ENCODE results near the gene SIN3A.
"Not testable (repeated sequence)": the region's sequence is repeated elsewhere in the genome, so short reads cannot be mapped to it uniquely, and the experiment has no call there.

The SIN3A gene

DNA sequence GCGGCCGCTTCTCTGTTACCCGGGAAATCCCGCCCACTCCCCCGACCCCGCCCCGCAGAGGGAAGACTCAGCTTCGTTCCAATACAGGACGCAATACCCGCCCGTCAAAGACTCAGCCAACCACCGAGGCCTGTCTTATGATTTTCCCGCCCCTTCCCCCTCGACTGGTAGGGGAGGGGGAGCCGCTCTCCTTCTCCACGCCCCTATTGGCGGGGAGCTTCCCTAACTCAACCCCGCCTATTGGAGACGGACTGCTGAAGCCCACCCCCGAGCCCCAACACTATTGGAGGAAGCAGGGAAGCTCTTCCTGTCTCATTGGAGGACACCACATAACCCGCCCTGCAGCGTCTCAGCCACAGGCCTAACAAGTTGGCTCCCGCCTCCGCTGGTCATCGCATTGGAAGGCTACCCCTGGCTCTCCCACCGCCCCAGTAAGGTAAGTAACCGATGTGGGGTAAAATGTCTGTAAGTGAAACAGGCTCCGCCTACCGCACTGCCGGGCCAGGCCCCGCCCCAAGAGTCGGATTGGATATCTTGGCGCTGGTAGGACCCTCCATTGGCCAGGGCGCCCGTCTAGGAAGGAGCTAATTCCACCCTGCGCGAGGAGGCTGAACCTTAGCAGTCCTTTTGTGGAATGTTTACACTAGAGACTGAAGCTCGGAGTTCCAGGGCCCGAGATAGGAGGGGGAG is at the start of gene SIN3A:
Gene SIN3A (minus strand): TSS at position 17 of the 690 bp plus-strand sequence. CDS start 21,315 bp downstream, outside the sequence.
- DNase-seq (ENCODE audit: low read depth) = peak; percentile 100
- TF ChIP-seq, protein P1, sequence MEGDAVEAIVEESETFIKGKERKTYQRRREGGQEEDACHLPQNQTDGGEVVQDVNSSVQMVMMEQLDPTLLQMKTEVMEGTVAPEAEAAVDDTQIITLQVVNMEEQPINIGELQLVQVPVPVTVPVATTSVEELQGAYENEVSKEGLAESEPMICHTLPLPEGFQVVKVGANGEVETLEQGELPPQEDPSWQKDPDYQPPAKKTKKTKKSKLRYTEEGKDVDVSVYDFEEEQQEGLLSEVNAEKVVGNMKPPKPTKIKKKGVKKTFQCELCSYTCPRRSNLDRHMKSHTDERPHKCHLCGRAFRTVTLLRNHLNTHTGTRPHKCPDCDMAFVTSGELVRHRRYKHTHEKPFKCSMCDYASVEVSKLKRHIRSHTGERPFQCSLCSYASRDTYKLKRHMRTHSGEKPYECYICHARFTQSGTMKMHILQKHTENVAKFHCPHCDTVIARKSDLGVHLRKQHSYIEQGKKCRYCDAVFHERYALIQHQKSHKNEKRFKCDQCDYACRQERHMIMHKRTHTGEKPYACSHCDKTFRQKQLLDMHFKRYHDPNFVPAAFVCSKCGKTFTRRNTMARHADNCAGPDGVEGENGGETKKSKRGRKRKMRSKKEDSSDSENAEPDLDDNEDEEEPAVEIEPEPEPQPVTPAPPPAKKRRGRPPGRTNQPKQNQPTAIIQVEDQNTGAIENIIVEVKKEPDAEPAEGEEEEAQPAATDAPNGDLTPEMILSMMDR (conservative IDR thresholded peaks at IDR 0.05; ENCODE audit: low read length) = no peak
- H3K4me3 ChIP-seq (ENCODE audit: low read length) = peak within 1 kb of the TSS; percentile 95

DNA sequence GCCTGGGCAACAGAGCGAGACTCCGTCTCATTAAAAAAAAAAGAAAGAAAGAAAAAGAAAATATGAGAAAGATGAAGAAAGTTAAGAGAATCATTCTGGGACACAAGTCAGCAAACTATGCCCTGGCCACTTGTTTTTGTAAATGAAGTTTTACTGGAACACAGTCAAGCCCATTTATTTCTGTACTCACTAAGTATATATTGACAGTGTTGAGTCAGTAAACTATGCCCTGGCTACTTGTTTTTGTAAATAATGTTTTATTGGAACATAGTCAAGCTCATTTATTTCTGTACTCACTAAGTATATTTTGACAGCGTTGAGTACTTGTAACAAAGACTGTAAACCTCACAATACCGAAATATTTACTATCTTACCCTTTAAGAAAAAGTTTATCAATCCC is 42.2 kb upstream of the SIN3A start:
- no peak for DNase-seq (ENCODE audit: low read depth)
- TF ChIP-seq, protein P1 (conservative IDR thresholded peaks at IDR 0.05; ENCODE audit: low read length) = no peak
- no peak overlapping the region for H3K4me3 ChIP-seq (ENCODE audit: low read length)

DNA sequence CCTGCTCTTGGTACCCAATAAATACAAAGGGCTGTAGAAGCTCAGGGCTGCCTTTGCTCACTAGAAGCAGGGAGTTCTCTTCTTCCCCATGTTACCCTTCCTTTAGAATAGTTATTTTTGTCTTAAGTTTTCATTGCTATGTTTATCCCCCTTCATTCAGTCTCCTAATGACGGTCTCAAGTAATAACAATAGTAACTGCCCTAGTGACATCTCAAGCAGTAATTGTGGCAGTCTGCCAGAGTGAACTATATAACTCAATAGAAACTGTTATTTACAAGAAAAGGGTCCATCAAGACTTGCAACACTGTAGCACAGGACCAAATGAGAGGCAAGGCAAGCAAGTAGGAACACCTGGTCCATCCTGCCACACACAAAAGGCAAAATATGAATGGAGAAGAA is 32.5 kb upstream of the SIN3A start:
- DNase-seq (ENCODE audit: low read depth) = no peak
- TF ChIP-seq, protein P1 (conservative IDR thresholded peaks at IDR 0.05; ENCODE audit: low read length) = no peak
- H3K4me3 ChIP-seq (ENCODE audit: low read length) = no peak overlapping the region

DNA sequence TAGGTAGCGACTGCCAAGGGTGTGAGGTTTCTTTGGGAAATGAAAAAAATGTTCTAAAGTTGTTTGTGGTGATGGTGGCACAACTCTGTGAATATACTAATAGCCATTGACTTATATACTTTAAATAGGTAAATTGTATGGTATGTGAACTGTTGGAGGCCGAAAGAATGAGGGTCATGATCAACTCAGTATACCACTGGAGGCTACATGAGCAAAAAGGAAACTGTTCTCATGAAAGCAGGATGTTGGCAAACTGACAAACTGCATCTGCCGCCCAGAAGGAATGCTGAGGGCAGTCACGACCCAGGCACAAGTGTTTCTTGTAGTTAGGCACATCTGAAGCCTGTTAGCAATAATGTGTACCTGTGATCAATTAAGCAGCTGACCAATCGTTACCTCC is 32.1 kb upstream of the SIN3A start:
- DNase-seq (ENCODE audit: low read depth) = peak; percentile 3
- H3K4me3 ChIP-seq (ENCODE audit: low read length) = not testable (repeated sequence)

DNA sequence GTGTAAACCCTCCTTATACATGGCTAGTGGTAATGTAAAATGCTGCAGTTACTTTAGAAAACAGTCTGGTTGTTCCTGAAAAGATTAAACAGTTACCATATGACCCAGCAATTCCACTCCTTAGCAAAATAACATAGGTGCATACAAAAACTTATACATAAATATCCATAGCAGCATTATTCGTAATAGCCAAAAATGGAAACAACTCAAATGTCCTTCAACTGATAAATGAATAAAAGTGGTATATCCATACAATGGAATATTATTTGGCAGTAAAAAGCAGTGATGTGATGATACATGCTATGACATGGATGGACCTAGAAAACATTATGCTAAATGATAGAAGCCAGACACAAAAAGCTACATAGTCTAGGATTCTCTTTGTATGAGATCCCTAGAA is 31.6 kb upstream of the SIN3A start:
- DNase-seq (ENCODE audit: low read depth) = no peak
- no peak overlapping the region for H3K4me3 ChIP-seq (ENCODE audit: low read length)
- TF ChIP-seq, protein P1 (conservative IDR thresholded peaks at IDR 0.05; ENCODE audit: low read length) = no peak

DNA sequence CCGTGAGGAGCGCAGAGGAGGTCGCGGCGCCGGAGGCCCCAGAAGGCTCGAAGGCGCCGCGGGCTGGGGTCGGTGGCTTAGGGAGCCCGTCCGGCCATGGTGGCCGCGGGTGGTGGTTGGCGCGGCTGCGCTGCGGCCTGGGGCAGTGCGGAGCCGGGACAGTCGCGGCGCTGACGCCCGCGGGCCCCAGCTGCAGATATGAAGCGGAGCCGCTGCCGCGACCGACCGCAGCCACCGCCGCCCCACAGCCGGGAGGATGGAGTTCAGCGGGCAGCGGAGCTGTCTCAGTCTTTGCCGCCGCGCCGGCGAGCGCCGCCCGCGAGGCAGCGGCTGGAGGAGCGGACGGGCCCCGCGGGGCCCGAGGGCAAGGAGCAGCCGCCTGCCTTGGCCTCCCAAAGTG is 29.0 kb upstream of the SIN3A start:
- H3K4me3 ChIP-seq (ENCODE audit: low read length); DNase-seq (ENCODE audit: low read depth): not testable (repeated sequence)

DNA sequence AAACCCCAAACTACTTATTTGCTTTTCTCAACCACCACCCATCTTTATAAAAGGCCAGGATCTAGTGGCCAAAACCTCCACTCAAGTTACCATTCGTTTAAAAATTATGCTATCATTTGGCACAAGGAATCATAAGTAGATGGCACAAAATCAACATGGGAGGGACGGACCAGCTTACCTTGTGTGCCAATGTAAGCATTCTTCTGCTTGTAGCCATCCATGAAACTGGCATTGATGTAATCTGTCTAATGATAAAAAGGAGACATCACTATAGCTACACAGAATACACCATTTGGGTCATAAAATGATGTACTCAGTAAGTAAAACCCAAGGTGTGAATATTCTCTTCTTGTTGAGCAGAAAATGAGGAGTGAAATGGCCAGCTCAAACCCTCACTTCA is 28.2 kb upstream of the SIN3A start:
- no peak overlapping the region for H3K4me3 ChIP-seq (ENCODE audit: low read length)
- no peak for DNase-seq (ENCODE audit: low read depth)
- TF ChIP-seq, protein P1 (conservative IDR thresholded peaks at IDR 0.05; ENCODE audit: low read length) = no peak

DNA sequence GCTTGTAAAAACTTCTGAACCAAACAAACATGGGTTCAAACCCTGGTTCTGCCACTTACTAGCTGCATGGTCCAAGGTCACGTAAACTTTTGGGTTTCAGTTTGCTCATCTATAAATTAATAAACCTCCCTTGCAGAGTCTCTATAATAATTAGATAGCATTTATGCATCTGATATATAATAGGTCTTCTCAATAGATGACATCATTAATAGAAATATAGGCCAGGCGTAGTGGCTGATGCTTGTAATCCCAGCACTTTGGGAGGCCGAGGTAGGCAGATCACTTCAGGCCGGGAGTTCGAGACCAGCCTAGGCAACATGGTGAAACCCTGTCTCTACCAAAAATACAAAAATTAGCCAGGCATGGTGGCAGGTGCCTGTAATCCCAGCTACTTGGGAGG is 25.6 kb upstream of the SIN3A start:
- H3K4me3 ChIP-seq (ENCODE audit: low read length); DNase-seq (ENCODE audit: low read depth): not testable (repeated sequence)
